G401 (cell line): ENCODE data around the gene FARP1. TPM values are rescaled to one million over a fixed set of nuclear protein-coding genes. Genes with fewer than 3 reads are reported as not detected.

Experiments
- DNase-seq: peaks from one replicate; pipeline ENCODE4 v3.0.0-alpha.2; 2015; ENCODE audit warnings: low spot score
- in situ Hi-C: cut with HindIII; loops from 2 replicates; pipeline ENCODE4 v1.10.0; 2016; ENCODE audit warnings: low sequenced_read_pairs, mixed read lengths
- total RNA-seq: library from RNA; depleted of rRNA; stranded (reverse); fragments of >200 nt; shearing (Covaris generic); gene quantifications from 2 replicates; pipeline ENCODE4 v1.2.3, GENCODE V29; 2014; rRNA removed

The FARP1 gene, protein sequence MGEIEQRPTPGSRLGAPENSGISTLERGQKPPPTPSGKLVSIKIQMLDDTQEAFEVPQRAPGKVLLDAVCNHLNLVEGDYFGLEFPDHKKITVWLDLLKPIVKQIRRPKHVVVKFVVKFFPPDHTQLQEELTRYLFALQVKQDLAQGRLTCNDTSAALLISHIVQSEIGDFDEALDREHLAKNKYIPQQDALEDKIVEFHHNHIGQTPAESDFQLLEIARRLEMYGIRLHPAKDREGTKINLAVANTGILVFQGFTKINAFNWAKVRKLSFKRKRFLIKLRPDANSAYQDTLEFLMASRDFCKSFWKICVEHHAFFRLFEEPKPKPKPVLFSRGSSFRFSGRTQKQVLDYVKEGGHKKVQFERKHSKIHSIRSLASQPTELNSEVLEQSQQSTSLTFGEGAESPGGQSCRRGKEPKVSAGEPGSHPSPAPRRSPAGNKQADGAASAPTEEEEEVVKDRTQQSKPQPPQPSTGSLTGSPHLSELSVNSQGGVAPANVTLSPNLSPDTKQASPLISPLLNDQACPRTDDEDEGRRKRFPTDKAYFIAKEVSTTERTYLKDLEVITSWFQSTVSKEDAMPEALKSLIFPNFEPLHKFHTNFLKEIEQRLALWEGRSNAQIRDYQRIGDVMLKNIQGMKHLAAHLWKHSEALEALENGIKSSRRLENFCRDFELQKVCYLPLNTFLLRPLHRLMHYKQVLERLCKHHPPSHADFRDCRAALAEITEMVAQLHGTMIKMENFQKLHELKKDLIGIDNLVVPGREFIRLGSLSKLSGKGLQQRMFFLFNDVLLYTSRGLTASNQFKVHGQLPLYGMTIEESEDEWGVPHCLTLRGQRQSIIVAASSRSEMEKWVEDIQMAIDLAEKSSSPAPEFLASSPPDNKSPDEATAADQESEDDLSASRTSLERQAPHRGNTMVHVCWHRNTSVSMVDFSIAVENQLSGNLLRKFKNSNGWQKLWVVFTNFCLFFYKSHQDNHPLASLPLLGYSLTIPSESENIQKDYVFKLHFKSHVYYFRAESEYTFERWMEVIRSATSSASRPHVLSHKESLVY
- 17.9 and 50.3 TPM in 2 replicates for total RNA-seq

DNA sequence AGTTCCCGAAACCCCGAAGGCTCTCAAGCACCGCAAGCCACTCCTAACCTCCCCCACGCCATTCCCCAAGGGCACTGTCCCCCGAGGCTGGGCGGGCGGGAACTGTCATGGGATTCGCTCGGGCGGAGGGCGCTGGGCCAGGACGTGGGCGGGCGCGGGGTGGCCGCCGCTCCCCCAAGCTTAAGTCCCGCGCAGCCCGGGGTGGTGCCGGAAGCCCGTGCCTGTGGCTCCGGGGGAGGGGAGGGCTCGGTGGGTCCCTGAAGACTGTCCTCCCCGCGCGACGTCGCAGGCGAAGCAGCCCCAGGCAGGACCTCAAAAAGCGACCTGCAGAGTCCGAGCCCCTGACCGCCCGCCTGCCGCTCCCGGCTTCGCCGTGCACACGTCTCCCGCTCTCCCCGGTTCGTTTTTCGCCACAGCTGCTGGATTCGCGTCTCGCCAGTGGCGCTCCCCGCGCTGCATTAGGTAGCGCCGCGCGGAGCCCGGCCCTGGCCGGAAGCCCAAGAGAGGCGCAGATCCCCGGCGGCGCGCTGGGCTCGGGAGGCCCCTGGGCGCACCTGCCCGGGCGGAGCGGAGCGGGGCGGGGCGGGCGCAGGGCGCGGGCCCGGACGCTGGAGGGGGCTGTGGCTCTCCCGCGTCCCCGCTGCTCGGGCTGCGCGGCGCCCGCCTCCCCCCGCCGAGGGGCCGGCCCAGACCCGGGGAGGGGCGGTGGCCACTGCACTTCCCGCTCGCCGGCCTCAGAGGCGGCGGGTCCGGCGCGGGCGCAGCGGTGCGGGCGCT lies at the start of gene FARP1:
Gene FARP1, plus strand, starts transcription at position 715 of the 777 bp plus-strand sequence. CDS start 70,149 bp downstream, outside the sequence.
- DNase-seq = peak; percentile 10
- in situ Hi-C loops = no loop called here

DNA sequence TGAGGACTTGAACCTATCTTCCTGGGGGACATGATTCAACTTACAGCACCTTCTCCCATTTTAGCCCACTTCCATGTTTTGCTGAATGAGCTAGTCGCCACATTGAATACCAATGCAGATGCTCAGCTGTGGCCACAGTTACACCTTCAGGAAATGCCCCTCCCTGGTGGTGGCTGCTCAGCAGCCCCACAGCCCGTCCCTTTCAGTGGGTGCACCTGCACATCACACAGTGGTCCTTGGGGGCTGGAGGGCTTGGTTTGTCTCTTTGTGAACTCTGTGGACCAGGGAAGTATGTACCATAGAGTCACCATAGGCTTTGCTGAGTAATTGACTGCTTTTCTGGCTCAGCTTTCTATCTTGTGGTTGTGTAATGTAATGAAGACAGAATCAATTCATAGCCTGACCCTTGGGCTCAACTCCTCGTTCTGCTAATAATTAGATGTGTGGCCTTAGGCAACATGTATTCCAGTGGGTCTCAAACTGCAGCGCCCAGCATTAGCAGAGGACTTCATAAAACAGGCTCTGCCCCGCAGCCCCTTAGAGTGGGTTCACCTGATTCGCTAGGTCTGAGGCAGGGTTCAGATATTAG lies 48.1 kb upstream of the FARP1 start:
- DNase-seq = no peak
- in situ Hi-C loops = no loop called here

DNA sequence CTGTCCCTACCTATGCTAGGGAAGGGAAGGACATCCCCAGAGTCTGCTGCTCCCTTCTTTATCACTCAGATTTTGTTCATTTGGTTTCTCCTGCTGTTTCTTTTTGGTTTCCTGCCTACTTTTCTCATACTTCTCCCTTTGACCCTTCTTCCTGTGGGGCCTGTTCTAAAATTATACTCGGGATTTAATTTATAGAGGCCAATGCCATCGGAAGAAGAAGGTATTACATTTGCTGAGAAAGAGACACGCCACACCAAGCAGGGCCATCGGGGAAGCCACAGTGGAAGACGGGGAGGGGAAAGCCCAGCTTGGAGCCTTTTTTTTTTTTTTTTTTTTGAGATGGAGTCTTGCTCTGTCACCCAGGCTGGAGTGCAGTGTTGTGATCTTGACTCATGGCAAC lies 46.8 kb upstream of the FARP1 start:
- no peak for DNase-seq
- in situ Hi-C loops = no loop called here

DNA sequence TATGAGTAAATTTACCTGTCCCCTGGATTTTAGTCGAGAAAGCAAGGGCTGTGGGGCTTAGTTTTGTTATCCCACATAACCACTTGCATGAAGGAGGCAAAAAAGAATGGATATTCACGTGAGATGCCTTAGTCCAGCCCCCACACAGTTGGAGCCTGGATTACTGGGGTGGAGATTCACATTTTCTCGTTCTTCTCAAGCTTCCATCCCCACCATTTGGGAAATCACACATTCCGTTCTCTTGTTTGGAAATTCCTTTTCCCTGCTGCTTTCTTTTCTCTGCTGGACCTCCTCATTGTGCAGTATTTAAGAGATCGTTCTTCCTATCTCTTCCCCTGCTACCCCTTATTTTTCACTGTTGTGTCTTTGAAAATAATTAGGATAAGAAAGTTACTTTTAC lies 45.1 kb upstream of the FARP1 start:
- no peak for DNase-seq
- in situ Hi-C loops = no loop called here

DNA sequence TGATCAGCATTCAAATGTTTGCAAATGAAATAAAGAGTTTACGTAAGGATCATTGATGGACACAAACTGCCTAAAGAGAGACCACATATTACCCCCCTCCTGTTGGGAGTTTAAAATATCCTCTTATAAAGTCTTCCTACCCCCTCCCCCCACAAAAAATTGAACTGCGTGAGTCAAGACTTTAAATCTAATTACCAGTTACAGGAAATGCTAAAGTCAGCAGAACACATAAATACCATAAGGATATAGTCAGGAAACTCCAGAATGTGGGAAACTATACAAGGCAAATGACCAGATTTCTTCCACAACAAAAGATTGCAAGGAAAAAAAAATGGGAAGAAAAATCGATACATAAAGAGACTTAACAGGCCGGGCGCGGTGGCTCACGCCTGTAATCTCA lies 44.4 kb upstream of the FARP1 start:
- no peak for DNase-seq

DNA sequence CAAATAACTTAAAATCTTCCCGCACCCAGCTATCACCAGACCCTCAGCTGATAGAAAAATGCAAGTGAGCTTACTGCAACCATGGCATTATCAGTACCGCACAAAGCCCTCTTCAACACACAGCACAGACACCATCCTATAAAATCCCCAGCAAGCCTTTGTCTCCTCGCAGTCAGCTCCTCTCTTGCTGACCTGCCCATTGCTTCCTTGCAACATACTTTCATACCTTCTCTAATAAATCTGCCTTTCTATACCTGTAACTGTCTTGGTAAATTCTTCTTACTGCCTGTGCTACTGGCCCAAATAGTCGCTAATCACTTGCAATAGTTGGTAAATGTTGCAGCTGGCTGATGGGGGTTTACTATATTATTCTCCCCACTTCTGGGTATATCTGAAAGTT lies 43.3 kb upstream of the FARP1 start:
- DNase-seq = no peak
- in situ Hi-C loops = no loop called here

More for the DNA sequence above, 44.4 kb upstream of the FARP1 start:
- in situ Hi-C loops = no loop called here

DNA sequence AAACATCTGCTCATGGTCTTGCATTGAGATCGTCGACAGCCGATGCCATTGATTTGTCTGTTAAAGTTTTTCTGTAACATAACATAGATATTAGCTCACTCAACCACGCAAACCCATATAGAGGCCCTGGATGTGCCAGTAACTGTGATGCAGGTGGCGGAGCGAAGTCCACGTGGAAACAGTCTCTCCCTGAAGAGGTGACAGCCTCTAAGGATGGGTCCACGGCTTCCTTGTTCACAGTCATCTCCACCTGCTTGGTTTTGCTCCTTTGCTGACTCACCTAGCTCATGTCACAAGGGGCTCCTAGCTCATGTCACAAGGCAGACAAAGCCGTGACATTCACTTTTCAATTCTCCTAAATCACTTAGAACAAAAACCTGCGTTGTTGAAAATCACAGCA lies 42.4 kb upstream of the FARP1 start:
- DNase-seq = no peak
- in situ Hi-C loops = no loop called here

DNA sequence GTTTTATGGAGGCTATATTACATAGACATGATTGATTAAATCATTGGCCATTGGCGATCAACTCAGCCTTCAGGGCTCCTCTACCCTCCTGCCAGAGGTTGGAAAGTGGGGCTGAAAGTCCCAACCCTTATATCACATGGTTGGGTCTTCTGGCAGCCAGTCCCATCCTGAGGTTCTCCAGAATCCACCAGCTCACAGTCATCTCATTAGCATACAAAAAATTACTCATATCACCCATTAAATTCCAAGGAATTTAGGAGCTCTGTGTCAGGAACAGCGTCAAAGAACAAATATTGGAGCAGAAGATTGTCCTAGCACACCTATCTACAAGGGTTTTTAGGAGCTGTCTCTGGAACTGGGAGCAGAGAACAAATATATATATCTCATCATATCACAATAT lies 39.4 kb upstream of the FARP1 start:
- no peak for DNase-seq
- in situ Hi-C loops = no loop called here

DNA sequence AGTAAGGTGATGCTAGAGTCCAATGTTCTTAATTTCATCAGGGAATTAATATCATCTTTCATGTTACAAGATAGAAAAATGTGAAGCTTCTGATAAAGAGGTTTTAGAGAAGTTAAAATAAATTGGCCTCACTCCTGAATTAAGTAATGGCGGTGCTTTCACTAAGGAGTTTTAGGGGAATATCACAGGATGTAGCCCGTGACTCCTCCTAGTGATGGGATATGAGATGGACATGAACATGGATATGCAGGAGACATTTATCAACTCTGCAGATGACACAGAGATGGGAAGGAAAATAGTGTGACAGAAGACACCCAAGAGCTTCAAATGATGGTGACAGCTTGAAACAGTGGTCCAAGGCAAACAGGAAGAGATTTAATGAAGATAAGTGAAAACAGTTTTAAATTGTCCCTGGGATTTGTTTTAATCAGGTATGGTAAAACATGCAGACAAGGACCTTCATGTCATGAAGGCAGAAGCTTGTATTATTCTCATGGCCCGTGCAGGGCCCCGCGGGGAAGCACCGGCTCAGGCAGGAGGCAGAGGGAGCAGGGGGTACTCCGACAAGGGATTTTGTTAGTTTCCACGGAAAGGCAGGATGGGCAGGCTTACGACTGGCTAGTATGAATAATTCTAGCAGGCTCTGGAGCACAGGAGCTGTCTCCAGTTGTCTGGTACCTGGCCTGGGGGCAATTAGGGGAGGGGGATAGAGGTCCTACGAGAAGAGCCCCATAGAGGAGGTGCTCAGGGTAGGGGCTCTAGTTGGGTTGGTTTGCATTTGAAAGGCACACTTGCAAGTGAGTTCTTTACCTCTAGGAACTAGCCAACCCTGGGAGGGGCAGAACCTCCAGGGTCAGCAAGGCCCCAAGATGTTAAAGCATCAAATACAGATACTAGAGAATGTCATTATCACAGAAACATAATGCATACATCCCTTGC lies 38.7 kb upstream of the FARP1 start:
- DNase-seq = no peak
- in situ Hi-C loops = no loop called here

DNA sequence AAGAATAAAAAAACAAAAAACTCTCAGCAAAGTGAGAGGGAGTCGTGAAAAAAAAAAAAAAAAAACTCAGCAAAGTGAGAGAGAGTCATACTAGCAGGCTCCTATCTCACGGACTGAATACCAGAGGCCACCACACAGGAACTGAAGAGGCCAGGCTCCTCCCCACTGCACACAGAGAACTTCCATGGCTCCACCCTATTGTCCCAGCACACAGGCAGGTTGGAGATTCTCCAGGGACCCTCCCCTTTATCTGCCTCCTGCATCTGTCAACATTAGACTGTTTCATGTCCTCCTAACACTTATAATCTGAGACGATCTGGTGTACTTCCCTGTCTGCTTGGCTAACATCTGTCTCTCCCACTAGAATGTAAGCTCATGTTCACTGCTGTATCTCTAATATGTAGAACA lies 37.0 kb upstream of the FARP1 start:
- DNase-seq = no peak
- in situ Hi-C loops = no loop called here

DNA sequence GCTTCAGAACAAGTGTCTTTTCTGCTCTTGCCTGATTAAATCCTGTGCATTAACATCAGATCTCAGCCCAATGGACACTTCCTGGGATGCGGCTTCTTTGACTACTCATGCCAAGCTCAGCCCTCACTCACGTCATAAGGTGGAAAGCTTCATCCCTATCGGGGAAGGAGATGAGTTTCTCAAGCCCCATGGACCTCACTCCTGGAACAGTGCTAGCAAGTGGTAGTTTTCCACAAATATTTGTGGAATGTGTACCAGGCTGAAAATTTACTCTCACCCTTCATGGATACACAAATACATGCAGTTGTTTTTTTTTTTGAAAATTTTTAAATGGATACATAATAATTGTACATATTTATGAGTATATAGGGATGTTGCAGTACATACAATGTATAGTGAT lies 34.6 kb upstream of the FARP1 start:
- in situ Hi-C loops = no loop called here
- no peak for DNase-seq

DNA sequence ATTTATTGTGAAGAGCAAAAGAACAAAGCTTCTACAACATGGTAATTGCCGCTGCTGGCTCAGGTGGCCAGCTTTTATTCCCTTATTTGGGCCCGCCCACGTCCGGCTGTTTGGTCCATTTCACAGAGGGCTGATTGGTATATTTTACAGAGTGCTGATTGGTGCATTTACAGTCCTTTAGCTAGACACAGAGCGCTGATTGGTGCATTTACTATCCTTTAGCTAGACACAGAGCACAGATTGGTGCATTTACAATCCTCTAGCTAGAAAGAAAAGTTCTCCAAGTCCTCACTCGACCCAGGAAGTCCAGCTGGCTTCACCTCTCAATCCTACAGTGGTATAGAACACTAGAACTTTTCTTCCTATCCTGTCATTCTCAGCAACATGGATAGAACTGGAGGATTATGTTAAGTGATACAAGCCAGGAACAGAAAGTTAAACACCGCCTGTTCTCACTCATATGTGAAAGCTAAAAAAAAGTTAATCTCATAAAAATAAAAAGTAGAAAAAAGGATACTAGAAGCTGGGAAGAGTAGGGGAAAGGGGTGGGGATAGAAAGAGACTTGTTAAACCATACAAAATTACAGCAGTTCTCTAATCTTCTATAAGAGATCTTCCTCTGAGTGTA lies 33.6 kb upstream of the FARP1 start:
- in situ Hi-C loops = no loop called here
- no peak for DNase-seq

DNA sequence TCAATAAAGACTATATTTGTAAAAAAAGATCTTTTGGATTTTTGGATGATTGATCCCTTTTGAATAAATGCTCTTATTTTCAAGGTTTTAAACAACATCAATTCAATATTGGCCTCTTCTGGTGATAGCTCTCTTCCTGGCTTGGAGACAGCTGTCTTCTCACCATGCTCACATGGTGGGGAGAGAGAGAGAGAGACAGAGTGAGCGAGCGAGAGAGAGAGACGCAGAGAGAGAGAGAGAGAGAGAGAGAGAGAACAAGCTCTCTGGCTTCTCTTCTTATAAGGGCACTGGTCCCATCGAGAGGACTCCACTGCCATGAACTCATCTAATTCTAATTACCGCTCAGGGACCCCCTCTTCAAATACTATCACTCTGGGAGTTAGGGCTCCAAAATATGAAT lies 32.1 kb upstream of the FARP1 start:
- in situ Hi-C loops = no loop called here

DNA sequence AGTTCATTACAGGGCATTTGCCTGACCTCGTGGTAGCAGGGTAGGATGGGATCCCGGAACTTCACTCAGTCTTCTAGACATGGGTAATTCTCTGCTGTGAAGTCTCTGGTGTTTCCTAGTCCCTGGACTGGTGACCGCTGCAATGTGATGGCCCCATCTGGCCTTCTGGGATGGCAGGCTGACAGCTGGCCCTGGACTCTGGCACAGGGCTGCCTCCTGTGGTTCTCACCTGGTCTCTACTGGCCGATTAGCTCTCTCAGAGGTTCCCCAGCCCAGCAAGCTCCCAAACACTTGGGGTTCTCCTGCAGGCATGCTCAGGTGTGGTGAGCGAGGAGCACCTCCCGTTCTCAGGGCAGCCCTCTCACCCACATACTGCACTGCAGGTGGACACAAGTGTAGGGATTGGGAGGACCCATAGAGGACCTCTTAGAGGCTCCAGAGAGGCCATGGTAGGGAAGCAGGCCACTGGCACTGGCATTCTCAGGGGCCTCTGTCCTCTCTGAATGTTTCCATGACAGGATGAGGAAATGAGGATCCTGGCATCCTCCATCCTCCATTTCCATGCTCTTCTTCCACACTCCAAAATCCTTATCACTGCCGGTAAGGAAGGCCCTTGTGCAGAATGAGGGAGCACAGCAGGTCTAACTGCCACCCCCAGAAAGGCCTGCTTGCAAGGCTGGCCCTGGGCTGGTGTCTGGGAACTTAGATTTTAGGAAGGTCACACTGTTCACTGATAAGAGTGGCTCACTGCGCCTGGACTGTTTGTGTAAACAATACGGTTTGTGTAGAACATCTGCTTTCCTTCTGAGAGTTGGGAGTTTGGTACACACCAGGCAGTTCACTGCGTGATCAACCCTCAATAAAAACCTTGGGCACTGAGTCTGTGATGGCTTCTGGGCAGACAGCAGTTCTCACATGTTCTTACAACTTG lies 31.5 kb upstream of the FARP1 start:
- no peak for DNase-seq
- in situ Hi-C loops = no loop called here

More for the DNA sequence above, 32.1 kb upstream of the FARP1 start:
- DNase-seq = peak; percentile 15

DNA sequence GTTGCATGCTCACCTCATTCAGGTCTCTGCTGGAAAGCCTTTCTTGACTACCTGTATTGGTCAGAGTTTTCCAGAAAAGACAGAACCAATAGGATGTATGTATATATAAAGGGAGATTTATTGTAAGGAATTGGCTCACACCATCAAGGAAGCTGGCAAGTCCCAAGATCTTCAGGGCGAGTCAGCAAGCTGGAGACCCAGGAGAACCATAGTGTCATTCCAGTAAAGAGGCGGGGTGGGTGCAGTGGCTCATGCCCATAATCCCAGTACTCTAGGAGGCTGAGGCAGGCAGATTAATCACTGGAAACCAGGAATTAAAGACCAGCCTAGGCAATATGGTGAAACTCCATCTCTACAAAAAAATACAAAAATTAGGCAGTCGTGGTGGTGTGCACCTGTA lies 30.4 kb upstream of the FARP1 start:
- DNase-seq = no peak
- in situ Hi-C loops = no loop called here

DNA sequence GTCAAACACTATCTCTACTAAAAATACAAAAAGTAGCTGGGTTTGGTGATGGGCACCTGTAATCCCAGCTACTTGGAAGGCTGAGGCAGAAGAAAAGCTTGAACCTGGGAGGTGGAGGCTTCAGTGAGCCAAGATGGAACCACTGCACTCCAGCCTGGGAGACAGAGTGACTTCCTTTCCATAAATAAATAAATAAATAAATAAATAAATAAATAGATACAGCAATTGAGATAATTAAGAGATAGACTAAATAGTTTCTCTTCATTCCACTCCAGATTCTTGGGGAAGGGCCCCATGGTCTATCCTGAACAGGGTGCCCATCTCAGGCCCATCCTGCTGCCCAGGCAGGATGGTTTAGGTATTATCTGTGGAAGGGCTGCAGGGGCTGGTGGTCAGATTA lies 24.0 kb upstream of the FARP1 start:
- in situ Hi-C loops = no loop called here
- DNase-seq = no peak
